Measurements from ENCODE around the gene SMCO2.
A peak's percentile ranks its signal among the peaks of the same experiment; 100 is the strongest.

SMCO2 gene

GRCh38 chr12:27453421-27453820 lies 6.9 kb downstream of the SMCO2 start:
- DNase-seq (ENCODE audit: low read depth in 2 of 2): no peak

- no peak for DNase-seq (ENCODE audit: low read depth in 2 of 2)
These were observed 9.1 kb downstream of the SMCO2 start for GRCh38 chr12:27455589-27455988.

GRCh38 chr12:27456618-27457017 lies 10.1 kb downstream of the SMCO2 start:
- no peak for DNase-seq (ENCODE audit: low read depth in 2 of 2)

GRCh38 chr12:27460471-27460978 lies 14.0 kb downstream of the SMCO2 start:
- peak; percentile 6 to 11 for DNase-seq (ENCODE audit: low read depth in 2 of 2)

GRCh38 chr12:27462151-27462694 lies 15.7 kb downstream of the SMCO2 start:
- DNase-seq (ENCODE audit: low read depth in 2 of 2): no peak

- no peak for DNase-seq (ENCODE audit: low read depth in 2 of 2)
These were observed 16.3 kb downstream of the SMCO2 start for GRCh38 chr12:27462851-27463250.

GRCh38 chr12:27463511-27464219 lies 17.1 kb downstream of the SMCO2 start:
- DNase-seq (ENCODE audit: low read depth in 2 of 2): no peak

GRCh38 chr12:27464220-27464554 lies 17.7 kb downstream of the SMCO2 start:
- no peak for DNase-seq (ENCODE audit: low read depth in 2 of 2)

GRCh38 chr12:27467641-27468040 lies 21.1 kb downstream of the SMCO2 start:
- no peak for DNase-seq (ENCODE audit: low read depth in 2 of 2)

- DNase-seq (ENCODE audit: low read depth in 2 of 2): no peak
These were observed 21.7 kb downstream of the SMCO2 start for GRCh38 chr12:27468241-27468640.

- DNase-seq (ENCODE audit: low read depth in 2 of 2): no peak
These were observed 22.7 kb downstream of the SMCO2 start for GRCh38 chr12:27469176-27469736.

GRCh38 chr12:27472604-27473003 lies 26.1 kb downstream of the SMCO2 start:
- no peak for DNase-seq (ENCODE audit: low read depth in 2 of 2)

GRCh38 chr12:27474344-27474743 lies 27.8 kb downstream of the SMCO2 start:
- DNase-seq (ENCODE audit: low read depth in 2 of 2): no peak

- no peak for DNase-seq (ENCODE audit: low read depth in 2 of 2)
These were observed 30.5 kb downstream of the SMCO2 start for GRCh38 chr12:27477049-27477448.

GRCh38 chr12:27478949-27479348 lies 32.4 kb downstream of the SMCO2 start:
- no peak for DNase-seq (ENCODE audit: low read depth in 2 of 2)

- no peak for DNase-seq (ENCODE audit: low read depth in 2 of 2)
These were observed 33.5 kb downstream of the SMCO2 start for GRCh38 chr12:27480016-27480415.

GRCh38 chr12:27486961-27487360 lies 40.4 kb downstream of the SMCO2 start:
- no peak for DNase-seq (ENCODE audit: low read depth in 2 of 2)

GRCh38 chr12:27488479-27488878 lies 41.9 kb downstream of the SMCO2 start:
- DNase-seq (ENCODE audit: low read depth in 2 of 2): no peak

- DNase-seq (ENCODE audit: low read depth in 2 of 2): no peak
These were observed 44.7 kb downstream of the SMCO2 start for GRCh38 chr12:27491226-27491625.

GRCh38 chr12:27493260-27493940 lies 46.9 kb downstream of the SMCO2 start:
- DNase-seq (ENCODE audit: low read depth in 2 of 2): no peak

- no peak for DNase-seq (ENCODE audit: low read depth in 2 of 2)
These were observed 50.9 kb downstream of the SMCO2 start for GRCh38 chr12:27497446-27497845.

GRCh38 chr12:27498149-27498548 lies 51.6 kb downstream of the SMCO2 start:
- no peak for DNase-seq (ENCODE audit: low read depth in 2 of 2)

- DNase-seq (ENCODE audit: low read depth in 2 of 2): no peak
These were observed 52.2 kb downstream of the SMCO2 start for GRCh38 chr12:27498761-27499160.

Measured in stimulated activated CD8-positive, alpha-beta memory T cell treated with anti-CD3 and anti-CD28 coated beads, Interleukin-7, amount 100 ng/mL, for 4 hours (primary cell).